HEK293T (cell line): ENCODE measurements around the gene EPB41L2.

Experiments used
- ELF4 ChIP-seq: fragments of 450-650 bp; IDR thresholded peaks from 2 replicates; pipeline ENCODE4 v1.6.1; 2017; ENCODE audit warnings: antibody characterized with exemption
- FOXM1 ChIP-seq: fragments of 450-650 bp; IDR thresholded peaks from 2 replicates; pipeline ENCODE4 v1.6.1; 2017; ENCODE audit warnings: mild to moderate bottlenecking, borderline replicate concordance
- SP1 ChIP-seq: fragments of 450-650 bp; IDR thresholded peaks from 2 replicates; pipeline ENCODE4 v1.6.1; 2017
- SUZ12 ChIP-seq: fragments of 450-650 bp; IDR thresholded peaks from 2 replicates; pipeline ENCODE4 v1.6.1; 2016; ENCODE audit warnings: mild to moderate bottlenecking

GRCh38 chr6:130837067-130837466 is 226.0 kb downstream of the EPB41L2 start:
- no peak for TF ChIP-seq SP1
- no peak for TF ChIP-seq SUZ12
- no peak for TF ChIP-seq ELF4
- TF ChIP-seq FOXM1: no peak
